H9 (cell line): ENCODE measurements around the gene NEB. TPM values are rescaled to one million over a fixed set of nuclear protein-coding genes. Genes with fewer than 3 reads are reported as not detected.

Source experiments
- DNase-seq: peaks from one replicate; pipeline ENCODE4 v3.0.0-alpha.2; 2017
- H2AFZ ChIP-seq: one replicate; pipeline ENCODE4 v1.6.1; 2013; ENCODE audit warnings: mild to moderate bottlenecking, low read length, control low read depth, moderate library complexity
- H2AK5ac ChIP-seq: 2 replicates; pipeline ENCODE4 v1.6.1; 2013; ENCODE audit warnings: low read length, control low read depth, mixed read lengths; ENCODE audit not compliant: insufficient read length
- H2BK120ac ChIP-seq: one replicate; pipeline ENCODE4 v1.6.1; 2013; ENCODE audit warnings: low read depth, mild to moderate bottlenecking, low read length, control low read depth, inconsistent platforms; ENCODE audit not compliant: poor library complexity, severe bottlenecking
- H2BK12ac ChIP-seq: 2 replicates; pipeline ENCODE4 v1.6.1; 2013; ENCODE audit warnings: low read length, control low read depth, mixed read lengths, low read depth; ENCODE audit not compliant: insufficient read length
- H2BK15ac ChIP-seq: 2 replicates; pipeline ENCODE4 v1.6.1; 2013; ENCODE audit warnings: low read depth, low read length, control low read depth
- H2BK20ac ChIP-seq: one replicate; pipeline ENCODE4 v1.6.1; 2013; ENCODE audit warnings: low read depth, mild to moderate bottlenecking, low read length, control low read depth, inconsistent platforms; ENCODE audit not compliant: poor library complexity, severe bottlenecking
- H2BK5ac ChIP-seq: 2 replicates; pipeline ENCODE4 v1.6.1; 2013; ENCODE audit warnings: low read length, control low read depth, mixed read lengths; ENCODE audit not compliant: insufficient read length
- H3K14ac ChIP-seq: 2 replicates; pipeline ENCODE4 v1.6.1; 2013; ENCODE audit warnings: low read length, control low read depth; ENCODE audit not compliant: insufficient read depth
- H3K18ac ChIP-seq: 2 replicates; pipeline ENCODE4 v1.6.1; 2013; ENCODE audit warnings: low read depth, mild to moderate bottlenecking, mixed read lengths, low read length, control low read depth; ENCODE audit not compliant: insufficient read length
- H3K23ac ChIP-seq: 2 replicates; pipeline ENCODE4 v1.6.1; 2013; ENCODE audit warnings: low read length, control low read depth, mixed read lengths, low read depth; ENCODE audit not compliant: insufficient read length
- H3K23me2 ChIP-seq: 2 replicates; pipeline ENCODE4 v1.6.1; 2013; ENCODE audit warnings: low read depth, mild to moderate bottlenecking, mixed read lengths, low read length, control low read depth; ENCODE audit not compliant: insufficient read length, poor library complexity, severe bottlenecking
- H3K27ac ChIP-seq: 2 replicates; pipeline ENCODE4 v1.5.1; 2013; ENCODE audit warnings: low read length, control low read depth, mixed read lengths, low read depth; ENCODE audit not compliant: insufficient read length
- H3K27me3 ChIP-seq: 2 replicates; pipeline ENCODE4 v1.6.1; 2013; ENCODE audit warnings: low read length, control low read depth, inconsistent platforms; ENCODE audit not compliant: insufficient read depth
- H3K4ac ChIP-seq: 2 replicates; pipeline ENCODE4 v1.6.1; 2013; ENCODE audit warnings: low read depth, mild to moderate bottlenecking, control low read depth, inconsistent platforms, low read length, moderate library complexity
- H3K4me1 ChIP-seq: 2 replicates; pipeline ENCODE4 v1.6.1; 2013; ENCODE audit warnings: low read length, control low read depth, inconsistent platforms; ENCODE audit not compliant: insufficient read depth
- H3K4me2 ChIP-seq: 2 replicates; pipeline ENCODE4 v1.6.1; 2013; ENCODE audit warnings: low read length, control low read depth, mixed read lengths; ENCODE audit not compliant: insufficient read length, insufficient read depth
- H3K56ac ChIP-seq: 2 replicates; pipeline ENCODE4 v1.6.1; 2013; ENCODE audit warnings: low read depth, mild to moderate bottlenecking, mixed read lengths, low read length, control low read depth; ENCODE audit not compliant: insufficient read length
- H3K79me1 ChIP-seq: 2 replicates; pipeline ENCODE4 v1.6.1; 2013; ENCODE audit warnings: low read depth, mild to moderate bottlenecking, moderate library complexity, low read length, control low read depth, inconsistent platforms; ENCODE audit not compliant: insufficient read depth, poor library complexity, severe bottlenecking
- H3K79me2 ChIP-seq: 2 replicates; pipeline ENCODE4 v1.6.1; 2013; ENCODE audit warnings: low read length, control low read depth, inconsistent platforms; ENCODE audit not compliant: insufficient read depth
- H3K9ac ChIP-seq: 2 replicates; pipeline ENCODE4 v1.6.1; 2013; ENCODE audit warnings: low read length, control low read depth, mixed read lengths; ENCODE audit not compliant: insufficient read length; ENCODE audit errors: extremely low read depth
- H3K9me3 ChIP-seq: one replicate; pipeline ENCODE4 v1.6.1; 2013; ENCODE audit warnings: low read depth, low read length, inconsistent platforms; ENCODE audit not compliant: control insufficient read depth
- H3T11ph ChIP-seq: one replicate; pipeline ENCODE4 v1.6.1; 2013; ENCODE audit warnings: mild to moderate bottlenecking, low read length, control low read depth, inconsistent platforms
- H4K20me1 ChIP-seq: one replicate; pipeline ENCODE4 v1.6.1; 2013; ENCODE audit not compliant: control insufficient read depth, insufficient read length, insufficient read depth
- H4K5ac ChIP-seq: 2 replicates; pipeline ENCODE4 v1.6.1; 2013; ENCODE audit warnings: low read depth, mild to moderate bottlenecking, mixed read lengths, low read length, control low read depth; ENCODE audit not compliant: insufficient read length
- H4K8ac ChIP-seq: replicated peaks from 2 replicates; pipeline ENCODE4 v1.6.1; 2013; ENCODE audit warnings: low read length, control low read depth, mixed read lengths, low read depth; ENCODE audit not compliant: insufficient read length
- H4K91ac ChIP-seq: 2 replicates; pipeline ENCODE4 v1.6.1; 2013; ENCODE audit warnings: low read depth, mild to moderate bottlenecking, moderate library complexity, mixed read lengths, low read length, control low read depth; ENCODE audit not compliant: insufficient read length
- H3K27ac Mint-ChIP-seq, 3 experiments: 2 replicates in 2 of 3; 3 replicates in 1 of 3; pipeline ENCODE4 v1.8.0; 2020 to 2021; ENCODE audit warnings: mixed read lengths in 3 of 3, mild to moderate bottlenecking in 1 of 3, moderate library complexity in 1 of 3
- H3K27me3 Mint-ChIP-seq: 2 replicates; pipeline ENCODE4 v1.8.0; 2021; ENCODE audit warnings: low read depth, mild to moderate bottlenecking, moderate library complexity, mixed read lengths
- H3K36me3 Mint-ChIP-seq, 3 experiments: 2 replicates in 2 of 3; 3 replicates in 1 of 3; pipeline ENCODE4 v1.8.0; 2020 to 2021; ENCODE audit warnings: low read depth in 3 of 3, mixed read lengths in 3 of 3; ENCODE audit not compliant: insufficient read depth in 1 of 3
- H3K4me1 Mint-ChIP-seq, 2 experiments: 2 replicates each; pipeline ENCODE4 v1.8.0; 2020; ENCODE audit warnings: mixed read lengths in 2 of 2
- H3K4me3 Mint-ChIP-seq, 2 experiments: 2 replicates in 1 of 2; 3 replicates in 1 of 2; pipeline ENCODE4 v1.8.0; 2020 to 2021; ENCODE audit warnings: mild to moderate bottlenecking in 2 of 2, mixed read lengths in 2 of 2, moderate library complexity in 1 of 2
- H3K9me3 Mint-ChIP-seq, 2 experiments: 2 replicates in 1 of 2; 3 replicates in 1 of 2; pipeline ENCODE4 v1.8.0; 2020; ENCODE audit warnings: mild to moderate bottlenecking in 2 of 2, mixed read lengths in 2 of 2, moderate library complexity in 1 of 2
- CTCF ChIP-seq: fragments of 200-600 bp; sonication (generic); conservative IDR thresholded peaks from 3 replicates; pipeline ENCODE4 v1.8.0; 2021; ENCODE audit warnings: antibody characterized with exemption, mild to moderate bottlenecking
- WGBS: extraction: QIAGEN DNeasy Blood & Tissue Kit; methylation state at CpG from one replicate; pipeline ENCODE4 v1.1.7; 2013; ENCODE audit warnings: missing lambda C conversion rate, low lambda C conversion rate, mixed read lengths; ENCODE audit not compliant: insufficient read length; ENCODE audit errors: extremely low coverage; 5-methylcytosine and 5-hydroxymethylcytosine counted together
- total RNA-seq: library from RNA; stranded (reverse); gene quantifications from 2 replicates; pipeline ENCODE4 v1.2.1, GENCODE V29; 2021

NEB gene
- total RNA-seq, 1 experiment from 2014 or later: 0.98 TPM

- Mint-ChIP-seq H3K4me1 (peaks cover 11 to 12% of the 10 kb centered on the region in 2 experiments), H3K27ac (no peak overlapping the region), H3K27me3 (no peaks in the 10 kb centered on the region), H3K4me3 (no peak overlapping the region), H3K9me3 (no peaks in the 10 kb centered on the region; a peak in 1 of 5 replicates), H3K36me3 (no peaks in the 10 kb centered on the region; a peak in 1 of 7 replicates)
- Histone ChIP-seq H3K9me3 (no peaks in the 10 kb centered on the region), H2BK15ac (no peak overlapping the region), H3K4me2 (no peak overlapping the region), H3K9ac (no peak overlapping the region), H3T11ph (no peak overlapping the region), H2BK20ac (no peak overlapping the region), H3K4me1 (no peaks in the 10 kb centered on the region), H4K8ac (no peak overlapping the region), H4K91ac (no peak overlapping the region), H3K79me2 (no peaks in the 10 kb centered on the region), H3K18ac (no peak overlapping the region), H3K27ac (no peak overlapping the region), H4K5ac (no peak overlapping the region), H3K23me2 (no peaks in the 10 kb centered on the region), H2AK5ac (no peak overlapping the region), H3K14ac (no peak overlapping the region), H2BK5ac (no peak overlapping the region), H3K79me1 (no peaks in the 10 kb centered on the region), H3K56ac (no peak overlapping the region), H3K23ac (no peak overlapping the region), H3K4ac (no peak overlapping the region), H2AFZ (no peak overlapping the region), H3K27me3 (no peaks in the 10 kb centered on the region), H2BK120ac (no peak overlapping the region), H2BK12ac (no peak overlapping the region), H4K20me1 (no peaks in the 10 kb centered on the region)
- WGBS: no CpG with 5 or more reads among the region's 1 CpG
- TF ChIP-seq CTCF: no peak
- DNase-seq: no peak
Observed at GRCh38 chr2:151769606-151770005, 35.3 kb upstream of the NEB start.
